Fibroblast of lung (primary cell): ENCODE data around the gene MAP3K4. TPM values are rescaled to one million over a fixed set of nuclear protein-coding genes. Genes with fewer than 3 reads are reported as not detected.

ENCODE experiments used
- DNase-seq, 2 donors: peaks; one replicate each; pipeline versions ENCODE4 v3.0.0 to v3.0.0-alpha.2; 2010; ENCODE audit warnings: low read depth in 2 of 2
- H2AFZ ChIP-seq: 2 replicates; pipeline ENCODE4 v1.5.1; 2012; ENCODE audit warnings: low read length, control low read depth, inconsistent platforms
- H3K27ac ChIP-seq: 2 replicates; pipeline ENCODE4 v1.5.1; 2011; ENCODE audit warnings: low read length, control low read depth; ENCODE audit not compliant: insufficient read depth
- H3K27me3 ChIP-seq: 2 replicates; pipeline ENCODE4 v1.5.1; 2011; ENCODE audit warnings: mild to moderate bottlenecking, low read length; ENCODE audit not compliant: control insufficient read depth, insufficient read depth
- H3K36me3 ChIP-seq: 2 replicates; pipeline ENCODE4 v1.5.1; 2011; ENCODE audit warnings: low read length; ENCODE audit not compliant: control insufficient read depth, insufficient read depth
- H3K4me1 ChIP-seq: 2 replicates; pipeline ENCODE4 v1.5.1; 2011; ENCODE audit warnings: low read length; ENCODE audit not compliant: control insufficient read depth, insufficient read depth; ENCODE audit errors: extremely low read depth
- H3K4me2 ChIP-seq: 2 replicates; pipeline ENCODE4 v1.5.1; 2011; ENCODE audit warnings: low read length, control low read depth; ENCODE audit not compliant: insufficient read depth; ENCODE audit errors: extremely low read depth
- H3K4me3 ChIP-seq, 4 experiments: fragments of 200-600 bp in 1 of 4; sonication (generic) in 1 of 4; replicated peaks in 1 of 4; 2 replicates each; pipeline ENCODE4 v1.5.1; 2011 to 2016; ENCODE audit warnings: low read length in 4 of 4, low read depth in 3 of 4, mild to moderate bottlenecking in 3 of 4, control low read depth in 2 of 4, inconsistent platforms in 1 of 4, mixed read lengths in 1 of 4; ENCODE audit not compliant: insufficient read depth in 1 of 4; ENCODE audit errors: control extremely low read depth in 1 of 4
- H3K79me2 ChIP-seq: 2 replicates; pipeline ENCODE4 v1.5.1; 2012; ENCODE audit warnings: mild to moderate bottlenecking, low read length, inconsistent platforms; ENCODE audit not compliant: control insufficient read depth, insufficient read depth
- H3K9ac ChIP-seq: 2 replicates; pipeline ENCODE4 v1.5.1; 2011; ENCODE audit warnings: mild to moderate bottlenecking, low read length, control low read depth; ENCODE audit not compliant: insufficient read depth
- H3K9me3 ChIP-seq: 2 replicates; pipeline ENCODE4 v1.5.1; 2012; ENCODE audit warnings: low read depth, low read length; ENCODE audit not compliant: control insufficient read depth, insufficient read depth
- H4K20me1 ChIP-seq: 2 replicates; pipeline ENCODE4 v1.5.1; 2011; ENCODE audit warnings: low read length; ENCODE audit not compliant: control insufficient read depth, insufficient read depth; ENCODE audit errors: extremely low read depth
- EZH2 ChIP-seq: IDR thresholded peaks from 2 replicates; pipeline ENCODE4 v1.5.1; 2012; ENCODE audit warnings: low read length, control low read depth, mild to moderate bottlenecking; ENCODE audit errors: missing control alignments
- polyA plus RNA-seq, 2 donors: library from polyadenylated mRNA; depleted of rRNA in 1 of 2; stranded (reverse) in 1 of 2; unstranded in 1 of 2; fragments of >200 nt; gene quantifications; 2 replicates each; pipeline ENCODE4 v1.2.1, GENCODE V29; 2011 to 2012; ENCODE audit warnings: missing spikeins in 1 of 2
- total RNA-seq: library from RNA; depleted of rRNA; stranded (reverse); fragments of >200 nt; gene quantifications from 2 replicates; pipeline ENCODE4 v1.2.1, GENCODE V29; 2014
- TF ChIP-seq, protein P1 (sequence below), 2 donors: IDR thresholded peaks in 1 of 2; conservative IDR thresholded peaks in 1 of 2; 1 replicate in 1 of 2; 2 replicates in 1 of 2; pipeline ENCODE4 v1.5.1; 2011 to 2012; ENCODE audit warnings: low read length in 2 of 2, control low read depth in 1 of 2, inconsistent platforms in 1 of 2, low read depth in 1 of 2, mild to moderate bottlenecking in 1 of 2

MAP3K4 gene
- total and polyA plus RNA-seq, 2 donors (not counting 1 experiment from before 2014, with no cell fraction given): 9.1 to 44.4 TPM

GRCh38 chr6:161017766-161018564 is 26.4 kb downstream of the MAP3K4 start:
- no peaks in the 10 kb centered on the region for H3K36me3 ChIP-seq
- H3K27me3 ChIP-seq: no peaks in the 10 kb centered on the region
- no peaks in the 10 kb centered on the region for H4K20me1 ChIP-seq
- H3K4me1 ChIP-seq: no peaks in the 10 kb centered on the region
- no peak for DNase-seq
- H3K27ac ChIP-seq: no peak overlapping the region
- H3K4me3 ChIP-seq: no peak overlapping the region
- H3K79me2 ChIP-seq: peaks cover 17% of the 10 kb centered on the region
- no peak overlapping the region for H3K4me2 ChIP-seq
- no peak overlapping the region for H2AFZ ChIP-seq
- H3K9me3 ChIP-seq: no peaks in the 10 kb centered on the region
- H3K9ac ChIP-seq: no peak overlapping the region
- TF ChIP-seq, protein P1, sequence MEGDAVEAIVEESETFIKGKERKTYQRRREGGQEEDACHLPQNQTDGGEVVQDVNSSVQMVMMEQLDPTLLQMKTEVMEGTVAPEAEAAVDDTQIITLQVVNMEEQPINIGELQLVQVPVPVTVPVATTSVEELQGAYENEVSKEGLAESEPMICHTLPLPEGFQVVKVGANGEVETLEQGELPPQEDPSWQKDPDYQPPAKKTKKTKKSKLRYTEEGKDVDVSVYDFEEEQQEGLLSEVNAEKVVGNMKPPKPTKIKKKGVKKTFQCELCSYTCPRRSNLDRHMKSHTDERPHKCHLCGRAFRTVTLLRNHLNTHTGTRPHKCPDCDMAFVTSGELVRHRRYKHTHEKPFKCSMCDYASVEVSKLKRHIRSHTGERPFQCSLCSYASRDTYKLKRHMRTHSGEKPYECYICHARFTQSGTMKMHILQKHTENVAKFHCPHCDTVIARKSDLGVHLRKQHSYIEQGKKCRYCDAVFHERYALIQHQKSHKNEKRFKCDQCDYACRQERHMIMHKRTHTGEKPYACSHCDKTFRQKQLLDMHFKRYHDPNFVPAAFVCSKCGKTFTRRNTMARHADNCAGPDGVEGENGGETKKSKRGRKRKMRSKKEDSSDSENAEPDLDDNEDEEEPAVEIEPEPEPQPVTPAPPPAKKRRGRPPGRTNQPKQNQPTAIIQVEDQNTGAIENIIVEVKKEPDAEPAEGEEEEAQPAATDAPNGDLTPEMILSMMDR (conservative IDR thresholded peaks at IDR 0.05 in 1 of 2, IDR thresholded peaks at IDR 0.05 in 1 of 2; ENCODE audit: low read depth in 1 of 2, low read length in 2 of 2): no peak
- TF ChIP-seq EZH2: no peak

DNA sequence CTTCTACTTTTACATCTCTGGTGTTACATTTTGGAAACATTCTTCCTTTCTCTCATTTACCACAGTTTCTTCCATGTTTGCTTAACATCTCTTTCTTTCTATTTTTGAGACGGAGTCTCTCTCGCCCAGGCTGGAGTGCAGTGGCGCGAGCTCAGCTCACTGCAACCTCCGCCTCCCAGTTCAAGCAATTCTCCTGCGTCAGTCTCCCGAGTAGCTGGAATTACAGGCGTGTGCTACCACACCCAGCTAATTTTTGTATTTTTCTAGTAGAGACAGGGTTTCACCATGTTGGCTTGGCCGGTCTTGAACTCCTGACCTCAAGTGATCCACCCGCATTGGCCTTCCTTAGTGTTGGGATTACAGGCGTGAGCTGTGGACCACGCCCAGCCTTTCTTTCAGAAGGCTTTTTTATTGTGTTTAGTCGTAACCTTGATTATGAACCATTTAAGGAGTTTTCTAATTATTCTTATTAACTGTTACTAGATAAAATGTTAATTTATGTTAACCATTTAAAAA is 27.8 kb downstream of the MAP3K4 start:
- Histone ChIP-seq H4K20me1 (no peaks in the 10 kb centered on the region), H3K27me3 (no peaks in the 10 kb centered on the region), H3K4me3 (no peak overlapping the region), H3K4me2 (no peak overlapping the region), H3K4me1 (no peaks in the 10 kb centered on the region), H2AFZ (no peak overlapping the region), H3K36me3 (no peaks in the 10 kb centered on the region), H3K27ac (no peak overlapping the region), H3K79me2 (peaks cover 12% of the 10 kb centered on the region), H3K9me3 (no peaks in the 10 kb centered on the region), H3K9ac (no peak overlapping the region)
- no peak for DNase-seq
- no peak for TF ChIP-seq EZH2
- TF ChIP-seq, protein P1 (conservative IDR thresholded peaks at IDR 0.05 in 1 of 2, IDR thresholded peaks at IDR 0.05 in 1 of 2; ENCODE audit: low read depth in 1 of 2, low read length in 2 of 2): no peak

GRCh38 chr6:161021543-161021942 is 30.0 kb downstream of the MAP3K4 start:
- H2AFZ ChIP-seq: no peak overlapping the region
- peaks cover 5% of the 10 kb centered on the region for H3K79me2 ChIP-seq
- no peaks in the 10 kb centered on the region for H3K27me3 ChIP-seq
- no peaks in the 10 kb centered on the region for H4K20me1 ChIP-seq
- H3K9me3 ChIP-seq: no peaks in the 10 kb centered on the region
- no peak overlapping the region for H3K4me3 ChIP-seq
- no peak for DNase-seq
- no peak overlapping the region for H3K4me2 ChIP-seq
- no peaks in the 10 kb centered on the region for H3K4me1 ChIP-seq
- no peaks in the 10 kb centered on the region for H3K36me3 ChIP-seq
- H3K27ac ChIP-seq: no peak overlapping the region
- TF ChIP-seq, protein P1 (conservative IDR thresholded peaks at IDR 0.05 in 1 of 2, IDR thresholded peaks at IDR 0.05 in 1 of 2; ENCODE audit: low read depth in 1 of 2, low read length in 2 of 2): no peak
- no peak for TF ChIP-seq EZH2
- no peak overlapping the region for H3K9ac ChIP-seq
